Bronchus fibroblast of lung (primary cell): ENCODE data around the gene NDUFS5. TPM values are rescaled to one million over a fixed set of nuclear protein-coding genes. Genes with fewer than 3 reads are reported as not detected.

Source experiments
- total RNA-seq: library from RNA; depleted of rRNA; stranded (reverse); fragments of >200 nt; gene quantifications from 2 replicates; pipeline ENCODE4 v1.2.3, GENCODE V29; 2015

The NDUFS5 gene
- total RNA-seq: 489 and 631 TPM in 2 replicates

DNA sequence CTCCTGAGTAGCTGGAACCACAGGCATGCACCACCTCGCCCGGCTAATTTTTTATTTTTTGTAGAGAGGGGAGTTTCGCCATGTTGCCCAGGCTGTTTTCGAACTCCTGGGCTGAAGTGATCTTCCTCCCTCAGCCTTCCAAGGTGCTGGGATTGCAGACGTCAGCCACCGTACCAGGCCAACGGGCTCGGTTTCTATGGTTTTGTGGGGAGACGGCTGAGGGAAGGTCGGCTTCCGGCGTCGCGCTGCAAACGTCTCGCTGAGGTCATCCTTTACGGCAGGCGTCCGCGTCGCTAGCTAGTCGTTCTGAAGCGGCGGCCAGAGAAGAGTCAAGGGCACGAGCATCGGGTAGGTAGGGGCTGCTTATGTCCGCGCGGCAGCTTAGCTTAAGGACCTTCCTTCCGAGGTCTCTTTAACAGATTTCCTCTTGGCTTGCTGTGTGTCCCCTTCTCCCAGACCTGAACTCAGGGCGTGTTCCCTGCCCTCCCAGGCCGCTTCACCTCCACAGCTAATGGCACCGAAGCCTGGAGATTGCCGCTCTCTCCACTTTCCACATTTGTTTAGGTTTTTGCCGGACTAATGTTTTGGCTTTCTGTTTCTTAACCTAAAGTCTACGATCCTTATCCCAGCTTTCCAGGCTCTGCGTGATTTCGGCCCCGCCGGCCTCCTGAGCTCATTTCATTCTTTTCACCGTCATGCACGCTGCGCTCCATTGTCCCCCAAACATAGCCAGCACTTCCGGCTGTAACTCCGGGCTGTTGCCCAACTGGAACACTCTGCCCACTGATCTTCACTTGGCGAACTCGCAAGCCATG lies at the start of gene NDUFS5:
TSS of gene NDUFS5 (plus strand) at position 300 of the 815 bp plus-strand sequence. CDS start 2,375 bp downstream, outside the sequence.

DNA sequence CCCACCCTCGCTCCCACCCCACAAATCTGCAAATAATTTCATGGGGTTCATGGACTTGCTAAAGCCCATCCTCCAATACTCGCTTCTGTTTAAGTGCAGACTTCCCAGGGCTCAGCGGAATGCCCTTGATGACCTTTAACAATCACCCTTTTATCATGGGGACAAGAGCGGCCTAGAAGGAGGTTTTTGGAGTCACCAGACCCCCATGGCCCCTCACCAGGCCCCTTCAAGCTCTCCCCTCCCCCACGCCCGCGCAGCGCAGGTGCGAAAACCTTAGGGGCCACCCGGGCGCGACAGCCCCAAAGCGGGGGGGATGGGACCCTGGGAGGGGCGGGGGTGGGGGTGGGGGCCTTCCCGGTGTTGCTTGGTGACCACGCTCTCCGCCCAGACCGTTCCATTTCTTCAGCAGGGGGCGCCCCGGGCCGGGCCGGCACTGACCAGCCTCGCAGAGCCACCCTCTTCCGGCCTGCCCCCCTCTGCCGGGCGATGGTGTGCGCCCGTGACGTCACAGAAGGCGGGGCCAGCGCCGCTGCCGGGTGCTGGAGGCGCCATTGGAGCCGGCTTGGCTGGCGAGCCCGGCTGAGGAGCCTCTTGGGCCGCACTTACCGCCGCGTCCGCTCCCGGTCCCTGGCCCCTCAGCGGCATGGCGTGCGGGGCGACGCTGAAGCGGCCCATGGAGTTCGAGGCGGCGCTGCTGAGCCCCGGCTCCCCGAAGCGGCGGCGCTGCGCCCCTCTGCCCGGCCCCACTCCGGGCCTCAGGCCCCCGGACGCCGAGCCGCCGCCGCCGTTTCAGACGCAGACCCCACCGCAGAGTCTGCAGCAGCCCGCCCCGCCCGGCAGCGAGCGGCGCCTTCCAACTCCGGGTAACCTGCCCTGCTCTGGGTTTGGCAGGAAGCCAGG lies 35.2 kb upstream of the NDUFS5 start, which contains the start of gene AKIRIN1:
TSS of gene AKIRIN1 (plus strand) at position 539 of the 900 bp plus-strand sequence. CDS start at position 644, 105 bp downstream.

Other genes starting within 250 kb of the NDUFS5 start
- 4.6 and 5.2 TPM in 2 replicates for gene RRAGC, start 166.6 kb upstream of the NDUFS5 start, total RNA-seq
- gene MYCBP, start 153.0 kb upstream of the NDUFS5 start, total RNA-seq: 11.9 and 31.6 TPM in 2 replicates
- gene GJA9, start 144.8 kb upstream of the NDUFS5 start, total RNA-seq: not detected in 2 replicates
- gene RHBDL2, start 84.5 kb upstream of the NDUFS5 start, total RNA-seq: not detected in 2 replicates
- 28.2 and 30.8 TPM in 2 replicates for gene AKIRIN1, start 35.1 kb upstream of the NDUFS5 start, total RNA-seq
- 70.2 and 78.0 TPM in 2 replicates for gene MACF1, start 178.3 kb downstream of the NDUFS5 start, total RNA-seq